Epithelial cell of esophagus (primary cell): ENCODE data around the gene ABTB1.

Source experiments
- DNase-seq: peaks from one replicate; pipeline ENCODE4 v3.0.0; 2010; ENCODE audit warnings: low read depth
- H3K4me3 ChIP-seq: 2 replicates; pipeline ENCODE4 v1.5.1; 2011; ENCODE audit warnings: mild to moderate bottlenecking, low read length, control low read depth
- TF ChIP-seq, protein P1 (sequence below): IDR thresholded peaks from 2 replicates; pipeline ENCODE4 v1.5.1; 2011; ENCODE audit warnings: low read depth, mild to moderate bottlenecking, low read length, control low read depth, inconsistent platforms; ENCODE audit not compliant: insufficient read depth; ENCODE audit errors: missing control alignments

Gene ABTB1

GRCh38 chr3:127666676-127667075 lies 6.1 kb upstream of the ABTB1 start:
- TF ChIP-seq, protein P1, sequence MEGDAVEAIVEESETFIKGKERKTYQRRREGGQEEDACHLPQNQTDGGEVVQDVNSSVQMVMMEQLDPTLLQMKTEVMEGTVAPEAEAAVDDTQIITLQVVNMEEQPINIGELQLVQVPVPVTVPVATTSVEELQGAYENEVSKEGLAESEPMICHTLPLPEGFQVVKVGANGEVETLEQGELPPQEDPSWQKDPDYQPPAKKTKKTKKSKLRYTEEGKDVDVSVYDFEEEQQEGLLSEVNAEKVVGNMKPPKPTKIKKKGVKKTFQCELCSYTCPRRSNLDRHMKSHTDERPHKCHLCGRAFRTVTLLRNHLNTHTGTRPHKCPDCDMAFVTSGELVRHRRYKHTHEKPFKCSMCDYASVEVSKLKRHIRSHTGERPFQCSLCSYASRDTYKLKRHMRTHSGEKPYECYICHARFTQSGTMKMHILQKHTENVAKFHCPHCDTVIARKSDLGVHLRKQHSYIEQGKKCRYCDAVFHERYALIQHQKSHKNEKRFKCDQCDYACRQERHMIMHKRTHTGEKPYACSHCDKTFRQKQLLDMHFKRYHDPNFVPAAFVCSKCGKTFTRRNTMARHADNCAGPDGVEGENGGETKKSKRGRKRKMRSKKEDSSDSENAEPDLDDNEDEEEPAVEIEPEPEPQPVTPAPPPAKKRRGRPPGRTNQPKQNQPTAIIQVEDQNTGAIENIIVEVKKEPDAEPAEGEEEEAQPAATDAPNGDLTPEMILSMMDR, result no peak
- H3K4me3 ChIP-seq, result no peak overlapping the region
- DNase-seq, result no peak

DNA sequence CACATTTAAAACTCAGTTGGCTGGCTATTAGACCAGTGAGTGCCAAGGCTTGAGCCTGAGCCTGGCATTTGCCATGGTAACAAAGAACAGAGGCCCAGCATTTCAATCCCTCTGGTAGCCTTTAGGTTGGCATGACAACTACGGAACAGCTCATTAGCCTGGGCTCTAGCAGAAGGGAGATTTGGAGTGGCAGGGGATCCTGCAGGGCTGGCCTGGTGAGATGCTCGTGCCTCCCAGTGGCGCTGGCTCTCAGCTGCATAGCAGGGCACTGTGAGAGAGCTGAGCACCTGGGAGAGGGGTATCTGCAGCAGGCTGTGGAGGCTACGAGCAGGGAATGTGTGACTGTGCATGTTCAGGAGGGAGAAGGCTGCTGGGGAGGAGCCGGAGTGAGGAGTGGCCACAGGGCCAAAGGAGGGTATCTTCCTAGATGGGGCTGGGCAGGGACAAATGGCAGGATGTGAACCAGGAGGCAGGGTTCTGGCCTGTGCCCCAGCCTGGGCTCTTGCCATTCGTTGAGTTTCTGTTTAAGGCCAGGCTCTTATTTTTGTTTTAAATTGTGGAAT lies 5.6 kb upstream of the ABTB1 start:
- no peak for DNase-seq
- H3K4me3 ChIP-seq, result no peak overlapping the region
- TF ChIP-seq, protein P1, result no peak

DNA sequence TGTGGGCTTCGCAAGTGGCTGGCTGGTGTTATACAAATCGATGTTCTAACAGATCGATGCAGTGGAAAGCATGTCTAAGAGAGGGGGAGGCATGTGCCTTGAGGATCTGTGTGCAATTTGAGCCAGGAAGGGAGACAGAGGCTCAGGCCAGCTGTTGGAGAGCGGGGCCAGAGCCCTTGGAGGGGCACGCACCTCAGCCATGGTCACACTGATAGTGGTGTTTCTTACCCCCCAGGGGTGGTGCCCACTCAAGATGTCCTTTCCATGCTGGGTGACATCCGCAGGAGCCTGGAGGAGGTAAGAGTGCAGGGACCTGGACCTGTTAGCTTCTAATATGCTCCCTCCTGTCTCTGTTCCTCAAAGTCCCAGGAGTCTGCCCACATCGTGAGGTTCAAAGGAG lies 3.8 kb upstream of the ABTB1 start:
- no peak for DNase-seq
- TF ChIP-seq, protein P1, result no peak
- H3K4me3 ChIP-seq, result no peak overlapping the region

- no peak for DNase-seq
- H3K4me3 ChIP-seq, result no peak overlapping the region
- TF ChIP-seq, protein P1, result no peak
Measured at GRCh38 chr3:127669541-127670228, 3.1 kb upstream of the ABTB1 start.

DNA sequence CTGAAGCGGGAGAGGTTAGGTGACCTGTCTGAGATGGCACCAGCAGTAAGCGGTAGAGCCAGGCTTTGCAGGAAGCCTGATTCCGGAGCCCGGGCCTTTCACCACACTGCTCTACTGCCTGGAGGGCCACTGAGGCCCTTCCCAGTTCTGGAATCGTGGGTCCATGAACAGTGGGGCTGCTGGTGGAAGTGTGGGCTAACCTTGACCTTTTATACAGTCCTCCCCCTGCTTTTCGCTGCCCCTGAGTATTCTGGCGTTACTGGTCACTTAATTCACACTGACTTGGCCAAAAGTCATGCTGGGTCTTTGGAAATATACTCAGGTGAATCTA lies 2.6 kb upstream of the ABTB1 start:
- no peak for DNase-seq
- TF ChIP-seq, protein P1, result no peak
- no peak overlapping the region for H3K4me3 ChIP-seq

GRCh38 chr3:127670761-127671522 lies 1.8 kb upstream of the ABTB1 start:
- H3K4me3 ChIP-seq, result no peak overlapping the region
- TF ChIP-seq, protein P1, result no peak
- no peak for DNase-seq
